ENCODE results near the gene OR11H12.
"Not testable (repeated sequence)": the region's sequence is repeated elsewhere in the genome, so short reads cannot be mapped to it uniquely, and the experiment has no call there.

- TF ChIP-seq CTCF, POLR2AphosphoS5 (IDR thresholded peaks at IDR 0.05): not testable (repeated sequence)
Measured at GRCh38 chr14:18626610-18627213, 25.8 kb downstream of the OR11H12 start.

Data from stomach (tissue), 4 donors.